ENCODE data around the gene DGKI.
A peak's percentile ranks its signal among the peaks of the same experiment; 100 is the strongest.
"Not testable (repeated sequence)": the region's sequence is repeated elsewhere in the genome, so short reads cannot be mapped to it uniquely, and the experiment has no call there.

DGKI gene

DNA sequence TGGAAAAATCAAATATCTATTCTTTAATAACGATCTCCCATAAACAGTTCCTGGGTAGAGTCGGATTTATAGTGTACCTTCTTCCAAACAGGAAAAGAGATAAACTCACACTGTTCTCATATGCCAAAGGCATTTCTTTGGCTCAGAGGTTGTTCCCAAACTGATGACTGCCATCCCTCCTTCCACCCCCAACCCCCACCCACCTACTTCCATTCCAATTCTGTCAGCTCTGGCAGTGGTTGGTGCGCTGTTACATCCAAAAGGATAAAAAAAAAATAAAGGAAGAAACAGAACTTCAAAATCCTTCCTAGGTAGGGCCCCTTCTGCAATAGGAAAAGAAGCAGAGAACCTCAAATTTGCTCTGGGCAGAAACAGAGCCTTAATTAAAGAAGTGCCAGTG is 104.7 kb downstream of the DGKI start:
- DNase-seq (ENCODE audit: low read depth, low spot score) = no peak

DNA sequence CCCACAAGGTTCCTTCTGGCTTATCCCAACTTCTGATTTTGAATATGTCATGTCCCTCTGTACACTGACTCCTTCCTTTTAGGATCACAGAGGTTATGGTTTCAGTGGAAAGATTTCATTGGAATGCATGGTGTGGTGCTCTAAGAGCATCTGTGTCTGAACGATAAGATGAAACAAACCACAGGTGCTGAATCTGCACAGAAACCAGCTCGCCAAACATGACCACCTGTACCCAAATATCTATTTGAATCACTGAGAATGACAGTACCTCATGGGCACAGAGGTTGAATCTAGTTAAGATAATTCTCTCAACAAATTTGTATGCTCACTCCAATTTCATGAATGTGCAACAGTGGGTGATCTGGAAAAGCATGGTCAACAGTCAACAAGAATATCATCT is 105.3 kb downstream of the DGKI start:
- DNase-seq (ENCODE audit: low read depth, low spot score) = no peak

DNA sequence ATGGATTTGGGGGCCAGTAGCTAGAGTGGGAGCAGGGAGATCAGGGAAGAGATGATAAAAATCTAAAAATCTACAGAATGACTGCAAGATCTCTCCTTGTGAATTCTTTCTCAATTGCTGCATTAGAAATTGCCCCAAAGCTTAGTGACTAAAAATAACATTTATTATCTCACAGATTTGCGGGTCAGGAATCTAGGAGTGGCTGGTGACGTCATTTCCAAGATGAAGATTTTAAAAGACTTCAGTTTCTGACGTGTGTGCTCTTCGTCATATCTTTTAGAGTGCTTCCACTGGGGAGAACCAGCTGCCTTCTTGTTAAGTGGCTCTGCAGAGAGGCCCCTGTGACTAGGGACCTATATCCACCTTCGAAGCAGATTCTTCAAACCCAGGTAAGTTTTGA is 112.6 kb downstream of the DGKI start:
- DNase-seq (ENCODE audit: low read depth, low spot score) = no peak

DNA sequence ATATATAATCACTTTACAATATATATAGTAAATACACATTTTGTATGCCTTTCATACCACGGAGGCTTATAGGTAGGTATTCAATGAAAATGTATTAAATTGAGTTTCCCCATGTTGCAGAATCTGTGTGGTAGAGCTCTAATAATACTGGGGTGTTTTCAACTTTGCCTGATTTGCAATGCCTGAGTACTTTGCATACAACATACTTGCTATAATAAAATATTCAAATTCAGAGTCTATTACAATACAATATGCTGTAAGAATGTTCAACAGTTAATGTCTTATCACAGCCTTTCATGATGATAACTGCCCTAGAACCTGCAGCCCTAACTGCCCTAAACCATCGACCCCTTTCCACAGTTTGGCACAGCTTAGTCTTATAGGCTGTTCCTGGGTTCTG is 114.6 kb downstream of the DGKI start:
- DNase-seq (ENCODE audit: low read depth, low spot score) = no peak

DNA sequence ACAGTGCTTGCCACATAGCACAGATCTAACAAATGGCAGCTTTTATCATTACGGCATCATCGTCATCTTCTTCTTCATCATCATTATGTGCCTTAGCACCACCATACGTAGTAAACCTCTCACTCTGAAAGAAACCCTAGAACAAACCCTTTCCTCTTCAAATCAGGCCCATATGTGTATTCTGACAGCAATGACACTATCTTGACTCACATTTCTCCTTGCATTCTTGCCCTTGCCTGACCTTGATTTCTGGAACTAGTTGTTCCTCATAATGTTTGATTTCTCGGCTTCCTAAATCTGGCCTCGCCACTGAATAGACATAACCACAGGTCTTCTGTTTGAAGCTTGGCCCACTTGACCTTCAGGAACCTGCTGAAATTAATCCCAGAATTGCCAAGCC is 115.3 kb downstream of the DGKI start:
- DNase-seq (ENCODE audit: low read depth, low spot score) = no peak

DNA sequence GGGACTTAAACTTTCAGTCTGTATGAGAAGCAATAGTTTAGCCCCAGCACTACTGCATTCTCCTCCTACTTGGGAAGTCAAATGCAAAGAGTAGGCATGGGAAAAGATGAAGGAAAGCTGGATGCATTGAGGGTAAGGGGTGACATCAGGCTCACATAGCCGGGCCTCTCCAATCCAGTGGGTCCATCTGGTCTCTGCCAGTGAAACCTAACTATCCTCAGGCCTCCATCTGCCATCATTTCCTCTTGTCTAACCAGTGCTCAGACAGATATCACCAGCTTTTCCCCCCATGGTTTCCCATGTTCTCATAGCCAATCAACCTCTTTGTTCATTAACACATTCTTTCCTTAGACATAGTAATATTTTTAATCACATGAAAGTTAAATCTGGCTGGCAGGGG is 118.3 kb downstream of the DGKI start:
- no peak for DNase-seq (ENCODE audit: low read depth, low spot score)

DNA sequence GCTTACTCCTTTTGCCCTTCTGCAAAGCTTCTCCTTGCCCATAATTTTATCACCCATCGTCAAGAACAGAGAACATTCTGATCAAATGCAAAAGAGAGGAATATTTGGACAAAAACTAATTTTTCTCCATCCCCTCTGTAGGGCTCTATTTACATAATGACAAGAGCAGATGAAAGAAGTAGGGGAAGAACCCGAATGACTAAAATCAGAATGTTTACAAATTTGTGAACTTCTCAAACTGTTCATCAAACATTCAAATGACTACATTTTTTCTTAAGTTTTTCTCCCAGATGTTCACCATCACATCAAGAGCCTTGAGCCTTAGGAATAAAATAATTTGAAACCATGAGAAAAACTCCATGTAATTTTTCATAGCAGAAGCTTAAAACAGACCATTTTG is 119.4 kb downstream of the DGKI start:
- DNase-seq (ENCODE audit: low read depth, low spot score) = no peak

DNA sequence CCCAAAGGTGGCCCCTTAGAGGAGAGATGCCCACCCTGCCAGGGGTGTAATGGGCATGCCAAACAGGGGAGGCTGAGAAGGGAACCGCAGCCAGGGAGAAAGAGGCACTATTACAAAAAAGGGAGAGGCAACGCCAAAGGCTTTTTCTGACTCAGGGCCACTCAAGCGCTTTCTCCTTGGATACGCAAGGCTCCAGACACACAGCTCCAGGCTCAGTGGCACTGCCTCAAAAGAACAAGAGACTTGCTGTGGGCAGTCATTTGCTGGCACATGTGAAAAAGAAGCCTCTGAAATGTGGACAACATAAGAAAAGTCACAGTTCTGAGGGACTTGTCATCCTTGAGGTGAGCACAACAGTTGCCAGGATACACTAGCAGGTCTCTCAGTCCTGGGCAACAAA is 128.4 kb downstream of the DGKI start:
- DNase-seq (ENCODE audit: low read depth, low spot score) = no peak

DNA sequence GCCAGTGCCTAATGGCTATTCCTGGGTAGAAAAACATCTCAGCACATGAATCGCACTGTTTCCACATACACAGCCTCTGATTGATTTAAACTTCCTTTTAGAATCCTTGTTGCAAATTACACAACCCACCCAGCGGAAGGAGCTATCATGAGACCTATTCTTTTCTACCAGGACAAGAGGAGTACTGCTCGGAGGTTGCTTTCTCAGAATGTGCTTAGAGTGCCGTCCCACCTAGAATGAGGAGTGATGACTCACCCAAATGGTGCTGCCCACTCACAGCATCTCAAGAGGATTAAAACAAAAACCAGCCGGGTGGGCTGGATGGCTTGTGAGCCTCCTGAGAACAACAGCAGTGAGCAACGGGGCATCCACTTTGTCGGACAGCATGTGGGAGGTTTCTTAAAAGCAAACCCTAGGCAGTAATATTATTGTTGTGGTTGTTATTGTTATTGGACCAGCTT is 128.9 kb downstream of the DGKI start:
- peak; percentile 88 for DNase-seq (ENCODE audit: low read depth, low spot score)

DNA sequence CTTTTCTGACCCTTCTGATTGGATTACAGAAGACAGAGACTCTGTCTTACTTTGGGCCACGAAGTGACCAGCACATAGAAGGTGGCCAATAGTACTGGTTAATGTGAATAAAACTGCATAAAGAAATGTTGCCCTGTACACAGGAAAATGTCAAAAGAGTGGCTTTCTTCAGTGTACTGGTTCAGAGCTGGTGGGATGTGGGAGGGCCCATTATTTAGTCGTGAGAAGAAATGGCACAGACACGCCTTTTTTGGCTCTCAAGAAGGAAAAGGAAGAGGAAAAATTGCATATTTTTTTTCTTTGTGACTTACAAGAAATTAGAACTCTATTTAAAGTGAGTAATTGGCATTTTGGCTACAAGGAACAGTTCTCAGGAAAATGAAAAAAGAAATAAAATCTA is 129.7 kb downstream of the DGKI start:
- DNase-seq (ENCODE audit: low read depth, low spot score) = no peak

DNA sequence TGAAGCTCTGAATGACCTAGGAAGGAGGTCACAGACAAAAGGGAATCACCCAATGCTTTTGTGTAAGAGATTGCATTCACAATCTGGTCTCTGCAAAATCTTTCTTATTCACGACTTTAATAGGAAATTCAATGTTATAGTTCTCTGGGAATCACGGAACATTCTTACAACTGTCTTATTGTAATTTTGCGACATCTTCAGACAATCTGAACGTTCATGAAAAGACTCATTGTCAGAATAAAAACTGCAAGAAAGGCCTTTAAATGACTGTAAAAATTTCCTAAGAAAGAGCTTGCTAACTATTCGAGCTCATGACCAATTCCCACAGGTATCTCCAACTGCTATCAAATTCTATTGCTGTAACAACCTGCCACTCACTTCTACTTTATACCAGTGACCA is 130.7 kb downstream of the DGKI start:
- DNase-seq (ENCODE audit: low read depth, low spot score) = no peak

DNA sequence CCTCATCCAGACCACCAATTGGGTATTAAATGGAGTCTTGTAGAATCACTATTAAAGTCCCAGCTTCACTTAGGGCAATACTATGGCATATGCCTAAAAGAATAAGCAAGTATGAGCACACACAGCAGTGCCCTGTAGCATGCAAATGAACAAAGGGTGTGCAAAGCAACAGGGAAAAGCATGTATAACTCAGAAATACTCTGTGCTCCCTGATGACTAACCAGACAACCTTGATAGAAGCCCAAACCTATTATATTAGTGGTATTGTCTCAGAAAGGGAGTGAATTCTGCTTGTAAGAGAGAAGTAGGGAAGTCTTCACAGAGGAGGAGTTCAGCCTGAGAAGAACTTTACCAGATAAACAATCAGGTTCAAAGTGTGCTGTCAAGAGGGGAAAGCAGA is 131.2 kb downstream of the DGKI start:
- no peak for DNase-seq (ENCODE audit: low read depth, low spot score)

DNA sequence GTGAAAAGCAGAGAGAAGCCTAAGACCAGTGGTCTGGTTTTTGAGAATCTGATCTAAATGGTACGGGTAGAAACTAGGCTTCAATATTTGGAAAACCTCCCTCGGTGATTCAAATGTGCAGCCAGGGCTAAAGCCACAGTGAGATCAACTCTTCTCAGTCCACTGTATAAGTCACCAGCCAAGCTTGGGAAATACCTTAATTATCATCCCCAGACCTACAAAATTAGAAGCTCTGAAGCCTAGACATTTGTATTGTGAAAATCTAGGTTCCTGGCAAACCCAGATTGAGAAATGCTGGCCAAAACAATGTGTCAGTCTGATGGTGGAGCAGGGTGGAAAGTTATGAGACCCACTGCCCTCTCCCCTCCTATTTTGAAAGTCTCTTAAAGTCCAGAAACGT is 131.7 kb downstream of the DGKI start:
- DNase-seq (ENCODE audit: low read depth, low spot score) = no peak

DNA sequence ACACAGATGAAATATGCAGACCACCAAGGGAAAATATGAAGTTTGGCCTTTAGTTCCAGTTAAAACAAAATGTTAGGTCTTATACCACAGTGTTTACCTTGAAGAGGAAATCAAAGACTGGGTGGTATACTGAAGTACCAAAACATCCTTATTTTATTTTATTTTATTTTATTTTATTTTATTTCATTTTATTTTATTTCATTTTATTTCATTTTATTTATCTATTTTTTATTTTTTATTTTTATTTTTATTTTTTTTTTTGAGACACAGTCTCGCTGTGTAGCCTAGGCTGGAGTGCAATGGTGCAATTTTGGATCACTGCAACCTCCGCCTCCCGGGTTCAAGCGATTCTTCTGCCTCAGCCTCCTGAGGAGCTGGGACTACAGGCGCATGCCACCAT is 140.4 kb downstream of the DGKI start:
- not testable (repeated sequence) for DNase-seq (ENCODE audit: low read depth, low spot score)

DNA sequence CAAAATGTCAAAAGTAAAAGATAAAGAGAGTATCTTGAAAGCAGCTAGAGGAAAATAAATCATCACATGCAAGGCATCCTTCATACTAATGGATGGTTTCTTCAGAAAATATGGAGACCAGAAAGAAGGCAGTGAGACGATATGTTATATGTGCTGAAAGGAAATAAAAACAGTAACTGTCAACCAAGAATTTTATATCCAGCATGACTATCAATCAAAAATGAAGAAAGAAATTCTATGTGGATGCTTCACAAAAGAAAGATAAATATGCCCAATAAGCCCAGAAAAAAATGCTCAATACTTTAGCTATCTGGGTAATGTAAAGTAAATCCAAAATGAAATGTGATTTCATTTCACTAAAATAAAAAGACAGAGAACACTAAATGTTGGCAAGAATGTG is 142.1 kb downstream of the DGKI start:
- no peak for DNase-seq (ENCODE audit: low read depth, low spot score)

DNA sequence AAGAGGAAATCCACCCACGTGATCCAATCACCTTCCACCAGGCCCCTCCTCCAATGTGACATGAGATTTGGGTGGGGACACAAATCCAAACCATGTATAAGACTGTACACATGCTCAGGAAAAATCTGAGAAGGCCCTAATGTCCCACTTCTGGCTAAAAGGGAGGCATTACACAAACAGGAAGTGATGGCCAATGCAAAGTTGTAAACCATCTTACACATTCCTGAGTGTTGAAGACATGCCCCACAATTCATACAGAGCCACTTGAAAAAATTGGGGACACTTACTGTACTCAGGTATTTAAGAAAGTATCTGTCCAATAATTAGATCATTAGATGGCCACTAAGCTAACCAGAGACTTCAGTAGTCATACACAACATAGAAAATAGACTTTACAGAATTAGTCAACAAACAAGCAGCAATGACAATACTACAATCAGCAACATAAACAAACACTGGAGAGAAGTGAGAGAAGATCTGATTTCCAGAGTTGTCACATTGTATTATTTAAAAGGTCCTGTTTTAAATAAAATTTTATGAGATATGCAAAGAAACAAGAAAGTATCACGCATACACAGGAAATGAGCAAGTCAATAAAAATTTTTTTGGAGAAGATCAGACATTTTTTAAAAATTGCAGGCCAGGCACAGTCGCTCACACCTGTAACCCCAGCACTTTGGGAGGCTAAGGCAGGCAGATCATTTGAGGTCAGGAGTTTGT is 143.3 kb downstream of the DGKI start:
- no peak for DNase-seq (ENCODE audit: low read depth, low spot score)

DNA sequence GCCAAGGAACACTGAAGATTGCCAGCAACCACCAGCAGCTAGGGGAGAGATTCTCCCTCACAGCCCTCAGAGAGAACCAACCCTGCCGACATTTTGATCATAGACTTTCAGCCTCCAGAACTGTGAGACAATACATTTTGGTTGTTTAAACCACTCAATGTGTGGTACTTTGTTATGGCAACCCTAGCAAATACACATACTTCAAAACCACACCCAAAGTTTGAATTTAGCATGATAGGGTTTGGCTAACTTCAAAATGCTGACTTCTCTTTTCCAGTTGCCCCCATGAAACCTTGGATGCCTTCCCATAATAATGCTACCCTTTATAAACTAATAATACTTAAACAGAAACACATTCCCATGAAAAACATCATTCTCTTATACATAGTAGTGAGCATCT is 149.8 kb downstream of the DGKI start:
- no peak for DNase-seq (ENCODE audit: low read depth, low spot score)

DNA sequence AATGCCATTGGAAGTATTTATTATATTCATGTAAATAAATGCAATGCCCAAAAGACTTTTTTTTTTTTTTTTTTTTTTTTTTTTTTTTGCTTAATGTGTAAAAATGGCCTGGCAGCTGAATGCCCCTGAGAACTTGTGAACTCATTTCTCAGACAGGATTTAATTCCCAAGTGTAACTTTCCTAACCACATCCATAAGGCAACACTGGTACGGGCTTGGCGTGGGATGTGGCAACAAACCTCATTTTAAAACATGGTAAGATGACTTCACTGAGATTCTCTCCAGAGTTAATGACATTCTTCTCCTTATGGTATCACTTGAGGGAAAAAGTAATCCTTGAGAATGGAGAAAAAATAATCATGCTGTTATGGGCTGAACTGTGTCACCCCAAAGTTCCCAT is 150.4 kb downstream of the DGKI start:
- DNase-seq (ENCODE audit: low read depth, low spot score) = no peak

DNA sequence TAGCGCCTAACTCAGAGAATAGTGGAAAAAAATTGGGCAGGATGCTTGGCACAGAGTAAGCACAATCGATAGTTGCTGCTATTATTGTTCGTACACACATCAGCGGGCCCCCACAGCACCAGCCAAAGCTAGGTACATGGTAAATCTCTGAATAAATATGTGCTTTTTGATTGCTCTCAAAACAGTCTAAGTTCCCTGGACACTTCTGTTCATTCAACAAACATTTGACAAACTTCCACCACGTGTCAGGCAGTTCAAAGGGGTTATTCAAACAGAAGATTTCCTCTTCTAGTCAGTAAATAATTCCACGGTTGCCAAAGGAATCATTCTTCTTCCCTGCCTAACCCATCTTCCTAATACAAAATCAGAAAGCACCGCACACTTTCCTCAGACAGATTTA is 150.8 kb downstream of the DGKI start:
- no peak for DNase-seq (ENCODE audit: low read depth, low spot score)

DNA sequence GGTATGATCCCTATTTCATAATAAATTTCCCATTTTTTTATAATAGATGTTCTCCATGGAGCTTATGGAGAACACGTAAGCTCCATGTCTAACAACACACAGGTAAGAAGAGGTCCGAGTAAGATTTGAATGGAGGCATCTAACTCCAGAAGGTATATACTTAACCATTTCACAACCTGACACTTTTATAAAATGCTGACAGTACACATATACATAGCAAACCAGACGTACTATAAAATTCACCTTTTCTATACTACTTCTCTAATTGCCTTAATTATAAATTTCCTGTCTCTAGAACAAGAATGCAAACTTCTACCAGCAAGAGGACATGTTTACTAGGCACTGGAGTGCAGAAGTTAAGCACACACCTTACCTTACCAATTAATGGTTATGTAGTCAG is 151.3 kb downstream of the DGKI start:
- no peak for DNase-seq (ENCODE audit: low read depth, low spot score)

DNA sequence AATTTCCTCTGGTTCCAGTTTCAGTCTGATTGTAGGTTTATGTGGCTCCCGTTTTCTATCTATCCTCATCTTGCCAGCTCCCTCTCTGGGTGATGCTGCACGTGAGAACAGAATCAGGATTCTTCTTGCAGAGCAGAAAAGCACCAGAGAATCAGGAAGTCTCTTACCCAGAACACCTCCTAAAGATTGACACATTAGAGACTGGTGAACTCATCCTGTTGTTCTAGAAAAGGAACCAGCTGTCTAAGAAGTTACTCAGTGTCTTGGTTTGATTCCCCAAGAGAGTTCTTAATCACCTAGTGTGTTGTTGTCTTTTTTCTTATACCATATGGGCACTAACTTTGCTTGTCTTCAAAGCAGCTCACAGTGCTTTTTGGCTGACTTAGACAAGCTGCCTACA is 152.4 kb downstream of the DGKI start:
- no peak for DNase-seq (ENCODE audit: low read depth, low spot score)

DNA sequence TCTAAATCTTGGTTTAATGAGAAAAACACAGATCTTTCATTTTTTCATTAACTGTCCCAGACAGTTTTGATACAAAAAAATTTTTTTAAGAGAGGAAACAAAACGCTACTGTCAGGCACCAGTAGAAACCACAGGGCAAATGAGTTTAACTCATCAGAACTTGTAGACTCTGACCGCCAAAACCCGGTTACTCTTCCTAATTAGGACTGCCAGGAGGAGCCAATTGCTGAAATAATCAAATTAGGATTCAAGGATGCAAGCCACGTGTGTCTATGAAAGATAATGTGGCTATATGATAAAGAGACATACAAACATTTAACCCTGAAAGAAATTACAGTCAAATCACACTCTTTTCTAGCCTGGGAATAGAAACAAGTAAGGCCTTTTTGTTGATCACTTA is 154.4 kb downstream of the DGKI start:
- DNase-seq (ENCODE audit: low read depth, low spot score) = no peak

DNA sequence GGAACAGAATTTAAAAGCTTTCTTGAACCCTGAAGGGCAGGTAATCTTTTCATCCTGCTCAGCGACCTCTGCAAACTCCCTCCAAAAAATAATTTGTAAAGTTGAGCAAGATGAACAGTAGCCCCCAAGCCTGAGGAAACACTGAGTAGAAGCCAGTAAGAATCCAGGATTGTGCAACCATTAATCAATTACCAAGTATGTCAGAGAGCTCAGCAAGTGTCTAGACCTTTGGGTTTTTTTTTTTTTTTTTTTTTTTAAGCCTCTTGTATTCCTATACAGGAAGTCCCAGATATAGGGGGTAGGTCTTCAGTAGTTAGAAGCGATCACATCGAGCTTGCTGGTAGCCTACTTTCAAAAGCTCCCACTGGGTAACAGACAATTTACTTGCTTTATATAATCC is 155.2 kb downstream of the DGKI start:
- DNase-seq (ENCODE audit: low read depth, low spot score) = no peak

DNA sequence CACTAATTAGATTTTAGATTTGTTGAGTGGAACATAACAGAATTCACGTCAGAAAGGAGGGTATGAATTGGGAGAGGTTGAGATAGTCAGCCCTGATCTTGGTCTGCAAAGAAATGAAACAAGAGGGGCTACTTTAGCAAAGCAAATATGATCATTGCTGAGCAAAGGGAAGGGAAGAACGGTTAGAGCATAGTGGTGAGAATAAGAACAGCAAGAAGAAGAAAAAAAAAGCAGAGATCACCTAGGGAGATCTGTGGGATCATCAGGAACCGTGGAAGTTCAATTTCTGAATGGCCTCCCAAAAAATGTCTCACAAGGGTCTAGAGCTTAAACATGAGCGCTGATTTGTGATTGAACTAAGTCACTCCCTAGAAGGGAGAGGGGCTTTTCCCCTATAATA is 156.1 kb downstream of the DGKI start:
- DNase-seq (ENCODE audit: low read depth, low spot score) = no peak

All from smooth muscle cell of the brain vasculature (primary cell).